Tibial nerve (tissue), 4 donors: ENCODE data around the gene SNX20.

Source experiments
- EP300 ChIP-seq, 2 donors: sonication (generic); formaldehyde crosslinking; IDR thresholded peaks; one replicate each; pipeline ENCODE4 v1.6.1; 2017; ENCODE audit warnings: antibody characterized with exemption in 2 of 2, mild to moderate bottlenecking in 1 of 2
- TF ChIP-seq, protein P1 (sequence below), 5 experiments: fragments of 200-600 bp in 3 of 5; fragments of 450-650 bp in 2 of 5; sonication (generic) in 3 of 5; IDR thresholded peaks; one replicate each; pipeline ENCODE4 v1.5.1; 2016 to 2019; ENCODE audit warnings: antibody characterized with exemption in 5 of 5, mild to moderate bottlenecking in 3 of 5, moderate library complexity in 2 of 5

DNA sequence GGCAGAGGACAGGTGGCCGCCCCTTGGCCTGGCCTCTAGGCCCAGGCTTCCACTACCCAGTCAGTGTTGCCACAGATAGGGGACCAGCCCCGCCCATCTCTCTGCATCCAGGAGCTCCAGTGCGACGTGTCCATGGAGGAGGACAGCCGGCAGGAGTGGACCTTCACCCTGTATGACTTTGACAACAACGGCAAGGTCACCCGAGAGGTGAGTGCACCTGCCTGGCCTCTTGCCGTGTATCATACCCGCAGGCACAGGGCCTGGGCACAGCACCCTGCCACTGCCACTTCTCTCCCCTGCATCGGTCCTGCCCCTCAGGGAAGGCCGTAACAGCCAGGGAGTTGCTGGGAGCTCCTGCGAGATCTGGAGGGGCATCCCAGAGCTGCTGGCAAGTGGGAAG lies 55.7 kb downstream of the SNX20 start:
- TF ChIP-seq, protein P1, sequence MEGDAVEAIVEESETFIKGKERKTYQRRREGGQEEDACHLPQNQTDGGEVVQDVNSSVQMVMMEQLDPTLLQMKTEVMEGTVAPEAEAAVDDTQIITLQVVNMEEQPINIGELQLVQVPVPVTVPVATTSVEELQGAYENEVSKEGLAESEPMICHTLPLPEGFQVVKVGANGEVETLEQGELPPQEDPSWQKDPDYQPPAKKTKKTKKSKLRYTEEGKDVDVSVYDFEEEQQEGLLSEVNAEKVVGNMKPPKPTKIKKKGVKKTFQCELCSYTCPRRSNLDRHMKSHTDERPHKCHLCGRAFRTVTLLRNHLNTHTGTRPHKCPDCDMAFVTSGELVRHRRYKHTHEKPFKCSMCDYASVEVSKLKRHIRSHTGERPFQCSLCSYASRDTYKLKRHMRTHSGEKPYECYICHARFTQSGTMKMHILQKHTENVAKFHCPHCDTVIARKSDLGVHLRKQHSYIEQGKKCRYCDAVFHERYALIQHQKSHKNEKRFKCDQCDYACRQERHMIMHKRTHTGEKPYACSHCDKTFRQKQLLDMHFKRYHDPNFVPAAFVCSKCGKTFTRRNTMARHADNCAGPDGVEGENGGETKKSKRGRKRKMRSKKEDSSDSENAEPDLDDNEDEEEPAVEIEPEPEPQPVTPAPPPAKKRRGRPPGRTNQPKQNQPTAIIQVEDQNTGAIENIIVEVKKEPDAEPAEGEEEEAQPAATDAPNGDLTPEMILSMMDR (IDR thresholded peaks at IDR 0.05), result no peak
- no peak for TF ChIP-seq EP300 (IDR thresholded peaks at IDR 0.05)
